ENCODE data around the gene ARHGEF25. TPM values are rescaled to one million over a fixed set of nuclear protein-coding genes. Genes with fewer than 3 reads are reported as not detected.
A peak's percentile ranks its signal among the peaks of the same experiment; 100 is the strongest.

ARHGEF25 gene
- total and polyA plus RNA-seq, 2 of the 13 experiments (the other 11 are each of a cell fraction or from before 2014, with no cell fraction given): 11.5 to 12.5 TPM

- TF ChIP-seq ZNF687 (CRISPR knock-in tag; IDR thresholded peaks at IDR 0.05): peak; percentile 75
- no peak for TF ChIP-seq ZFP36L1 (CRISPR knock-in tag; IDR thresholded peaks at IDR 0.05)
- TF ChIP-seq ZNF530 (CRISPR knock-in tag; IDR thresholded peaks at IDR 0.05; ENCODE audit: low read depth): no peak
- TF ChIP-seq HDAC1 (CRISPR knock-in tag; IDR thresholded peaks at IDR 0.05): peak; percentile 23; the same call in 1 of the 2 replicates
- no peak for TF ChIP-seq ZBTB33 (CRISPR knock-in tag; IDR thresholded peaks at IDR 0.05)
- 0 out of 2 replicates have a peak, but pooled peaks have one; percentile 29 for TF ChIP-seq RELA (CRISPR knock-in tag; IDR thresholded peaks at IDR 0.05)
- peak; percentile 86 for TF ChIP-seq RBFOX2 (IDR thresholded peaks at IDR 0.05; ENCODE audit: low read depth, low read length)
- no peak for TF ChIP-seq PCBP1 (IDR thresholded peaks at IDR 0.05; ENCODE audit: borderline replicate concordance, low read depth, low read length)
- no peak for TF ChIP-seq SOX6 (IDR thresholded peaks at IDR 0.05)
- TF ChIP-seq SOX6 (CRISPR knock-in tag; IDR thresholded peaks at IDR 0.05): peak; percentile 52
- TF ChIP-seq ZNF609 (CRISPR knock-in tag; IDR thresholded peaks at IDR 0.05; ENCODE audit: borderline replicate concordance): peak; percentile 15; the same call in 1 of the 2 replicates
- no peak for TF ChIP-seq SRY (CRISPR knock-in tag; IDR thresholded peaks at IDR 0.05)
- TF ChIP-seq KDM1A (CRISPR knock-in tag; IDR thresholded peaks at IDR 0.05): no peak
- TF ChIP-seq CEBPG (CRISPR knock-in tag; IDR thresholded peaks at IDR 0.05): no peak
- peak; percentile 33; the same call in 1 of the 2 replicates for TF ChIP-seq ZNF709 (CRISPR knock-in tag; IDR thresholded peaks at IDR 0.05)
- peak; percentile 80 for TF ChIP-seq POLR2G (IDR thresholded peaks at IDR 0.05; ENCODE audit: low read depth, low read length)
- peak; percentile 22; the same call in 1 of the 2 replicates for TF ChIP-seq CTCF (CRISPR knock-in tag; IDR thresholded peaks at IDR 0.05)
Observed at GRCh38 chr12:57611108-57611826, at the start of gene ARHGEF25 (continued).
